Iris pigment epithelial cell (primary cell): ENCODE data around the gene RMDN2.
A peak's percentile ranks its signal among the peaks of the same experiment; 100 is the strongest.
"Not testable (repeated sequence)": the region's sequence is repeated elsewhere in the genome, so short reads cannot be mapped to it uniquely, and the experiment has no call there.

Source experiments
- DNase-seq: peaks from one replicate; pipeline ENCODE4 v3.0.0-alpha.2; 2011; ENCODE audit warnings: low read depth

RMDN2 gene

DNA sequence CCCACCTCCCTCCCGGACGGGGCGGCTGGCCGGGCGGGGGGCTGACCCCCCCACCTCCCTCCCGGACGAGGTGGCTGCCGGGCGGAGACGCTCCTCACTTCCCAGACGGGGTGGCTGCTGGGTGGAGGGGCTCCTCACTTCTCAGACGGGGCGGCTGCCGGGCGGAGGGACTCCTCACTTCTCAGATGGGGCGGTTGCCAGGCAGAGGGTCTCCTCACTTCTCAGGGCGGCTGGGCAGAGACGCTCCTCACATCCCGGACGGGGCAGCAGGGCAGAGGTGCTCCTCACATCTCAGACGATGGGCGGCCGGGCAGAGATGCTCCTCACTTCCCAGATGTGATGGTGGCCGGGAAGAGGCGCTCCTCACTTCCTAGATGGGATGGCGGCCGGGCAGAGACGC lies 7.8 kb downstream of the RMDN2 start:
- not testable (repeated sequence) for DNase-seq

DNA sequence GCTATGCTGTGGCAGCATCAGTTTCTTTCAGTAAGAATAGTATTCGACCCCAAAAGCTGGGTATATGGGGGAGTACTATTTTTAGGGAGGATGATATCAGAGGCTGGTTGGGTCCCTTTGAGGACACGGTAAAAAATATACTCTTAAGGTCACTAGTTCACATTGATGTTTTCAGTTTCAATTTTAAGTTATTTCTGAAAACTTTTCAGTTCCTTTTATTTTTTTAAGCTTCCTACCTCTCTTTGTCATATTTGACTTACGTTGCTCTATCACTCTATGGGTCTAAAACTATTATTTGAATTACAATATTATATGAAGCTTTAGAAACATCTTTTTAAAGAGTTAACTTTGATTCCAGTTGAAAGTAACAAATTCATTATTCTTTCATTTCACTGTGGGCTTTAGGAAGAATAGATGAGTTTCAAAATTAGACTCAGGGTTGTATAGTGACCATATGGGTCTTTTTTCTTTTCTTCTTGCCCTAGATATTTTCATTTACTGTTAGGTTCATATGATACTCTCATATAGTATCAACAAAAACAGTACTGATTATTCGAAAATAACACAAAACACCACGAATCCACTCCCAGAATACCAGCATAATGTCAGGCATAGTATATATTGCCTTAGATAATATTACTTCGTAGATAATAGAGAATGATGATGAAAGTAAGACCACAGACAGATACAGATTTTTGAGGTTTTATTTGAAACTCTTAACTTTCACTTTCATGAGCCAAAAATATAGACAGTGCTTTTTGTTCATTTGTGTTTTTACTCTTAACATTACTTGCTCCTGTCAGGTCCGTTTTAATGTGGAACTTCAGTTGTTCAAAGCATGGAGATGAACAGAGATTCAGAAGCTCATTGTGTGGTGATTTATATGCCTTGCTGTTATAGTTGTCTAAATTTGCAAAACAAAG lies 9.8 kb downstream of the RMDN2 start:
- peak; percentile 27 for DNase-seq

DNA sequence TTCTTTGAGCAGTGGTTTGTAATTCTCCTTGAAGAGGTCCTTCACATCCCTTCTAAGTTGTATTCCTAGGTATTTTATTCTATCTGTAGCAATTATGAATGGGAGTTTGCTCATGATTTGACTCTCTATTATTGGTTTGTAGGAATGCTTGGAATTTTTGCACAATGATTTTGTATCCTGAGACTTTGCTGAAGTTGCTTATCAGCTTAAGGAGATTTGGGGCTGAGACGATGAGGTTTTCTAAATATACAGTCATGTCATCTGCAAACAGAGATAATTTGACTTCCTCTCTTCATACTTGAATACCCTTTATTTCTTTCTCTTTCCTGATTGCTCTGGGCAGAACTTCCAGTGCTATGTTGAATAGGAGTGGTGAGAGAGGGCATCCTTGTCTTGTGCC lies 12.5 kb downstream of the RMDN2 start:
- DNase-seq, result peak; percentile 34

DNA sequence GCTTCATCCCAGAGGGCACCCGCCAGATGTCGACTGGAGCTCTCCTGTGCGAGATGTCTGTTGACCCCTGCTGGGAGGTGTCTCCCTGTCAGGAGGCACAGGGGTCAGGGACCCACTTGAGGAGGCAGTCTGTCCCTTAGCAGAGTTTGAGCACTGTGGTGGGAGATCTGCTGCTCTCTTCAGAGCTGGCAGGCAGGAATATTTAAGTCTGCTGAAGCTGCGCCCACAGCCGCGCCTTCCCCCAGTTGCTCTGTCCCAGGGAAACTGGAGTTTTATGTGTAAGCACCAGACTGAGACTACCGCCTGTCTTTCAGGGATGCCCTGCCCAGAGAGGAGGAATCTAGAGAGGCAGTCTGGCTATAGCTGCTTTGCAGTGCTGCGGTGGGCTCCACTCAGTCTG lies 16.2 kb downstream of the RMDN2 start:
- DNase-seq, result not testable (repeated sequence)

DNA sequence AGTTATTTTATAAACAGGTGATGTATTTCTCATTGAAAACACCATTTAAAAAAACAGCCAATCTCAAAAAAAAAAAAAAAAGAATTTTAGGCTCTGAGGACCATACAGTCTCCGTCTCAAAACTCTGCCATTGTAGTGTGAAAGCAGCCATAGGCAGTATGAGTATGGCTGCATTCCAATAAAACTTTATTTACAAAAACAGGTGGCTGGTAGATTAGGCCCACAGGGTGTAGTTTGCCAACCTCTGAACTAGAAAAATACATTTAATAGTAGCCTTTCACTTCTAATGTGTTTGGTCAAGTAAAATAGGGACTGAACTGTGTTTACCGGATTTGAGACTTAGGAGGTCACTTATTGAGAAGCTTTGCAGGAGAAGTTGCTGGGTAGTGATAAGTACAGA lies 19.2 kb downstream of the RMDN2 start:
- no peak for DNase-seq

DNA sequence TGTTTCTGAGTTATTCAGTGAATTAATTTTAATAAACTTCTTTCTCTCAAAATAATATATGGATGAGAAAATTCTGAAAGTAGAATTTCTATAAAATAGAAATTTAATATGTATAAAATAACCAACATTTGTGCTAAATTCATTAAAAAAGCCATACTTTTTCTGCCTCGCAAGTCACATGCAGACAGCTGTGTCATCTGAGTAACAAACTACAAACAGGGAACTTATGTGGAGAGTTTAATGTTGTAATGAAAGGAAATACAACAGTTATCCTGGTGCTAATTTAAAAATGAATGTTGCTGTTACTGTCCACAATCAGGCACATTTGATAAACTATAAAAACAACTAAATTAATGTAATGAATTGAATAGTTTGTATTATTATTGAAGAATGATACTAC lies 22.2 kb downstream of the RMDN2 start:
- DNase-seq, result no peak

DNA sequence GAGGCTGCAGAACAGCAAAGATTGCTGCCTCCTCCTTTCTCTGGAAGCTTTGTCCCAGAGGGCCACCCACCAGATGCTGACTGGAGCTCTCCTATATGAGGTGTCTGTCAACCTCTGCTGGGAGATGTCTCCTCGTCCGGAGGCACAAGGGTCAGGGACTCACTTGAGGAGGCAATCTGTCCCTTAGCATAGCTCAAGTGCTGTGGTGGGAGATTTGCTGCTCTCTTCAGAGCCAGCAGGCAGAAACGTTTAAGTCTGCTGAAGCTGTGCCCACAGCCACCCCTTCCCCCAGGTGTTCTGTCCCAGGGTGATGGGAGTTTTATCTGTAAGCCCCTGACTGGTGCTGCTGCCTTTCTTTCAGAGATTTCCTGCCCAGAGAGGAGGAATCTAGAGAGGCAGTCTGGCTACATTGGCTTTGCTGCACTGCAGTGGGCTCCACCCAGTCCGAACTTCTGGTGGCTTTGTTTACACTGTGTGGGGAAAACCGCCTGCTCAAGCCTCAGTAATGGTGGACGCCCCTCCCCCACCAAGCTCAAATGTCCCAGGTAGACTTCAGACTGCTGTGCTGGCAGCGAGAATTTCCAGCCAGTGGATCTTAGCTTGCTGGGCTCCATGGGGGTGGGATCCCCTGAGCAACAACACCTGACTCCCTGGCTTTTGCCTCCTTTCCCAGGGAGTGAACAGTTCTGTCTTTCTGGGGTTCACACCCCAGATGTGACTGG lies 37.1 kb downstream of the RMDN2 start:
- DNase-seq, result not testable (repeated sequence)

DNA sequence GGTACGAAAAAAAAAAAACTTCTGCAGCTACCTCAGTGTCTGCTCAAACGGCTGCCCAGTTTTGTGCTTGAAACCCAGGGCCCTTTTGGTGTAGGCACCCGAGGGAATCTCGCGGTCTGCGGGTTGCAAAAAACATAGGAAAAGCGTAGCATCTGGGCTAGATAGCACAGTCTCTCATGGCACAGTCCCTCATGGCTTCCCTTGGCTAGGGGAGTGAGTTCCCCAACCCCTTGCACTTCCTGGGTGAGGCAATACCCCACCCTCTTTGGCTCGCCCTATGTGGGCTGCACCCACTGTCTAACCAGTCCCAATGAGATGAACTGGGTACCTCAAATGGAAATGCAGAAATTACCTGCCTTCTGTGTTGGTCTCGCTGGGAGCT lies 37.6 kb downstream of the RMDN2 start:
- DNase-seq, result not testable (repeated sequence)

DNA sequence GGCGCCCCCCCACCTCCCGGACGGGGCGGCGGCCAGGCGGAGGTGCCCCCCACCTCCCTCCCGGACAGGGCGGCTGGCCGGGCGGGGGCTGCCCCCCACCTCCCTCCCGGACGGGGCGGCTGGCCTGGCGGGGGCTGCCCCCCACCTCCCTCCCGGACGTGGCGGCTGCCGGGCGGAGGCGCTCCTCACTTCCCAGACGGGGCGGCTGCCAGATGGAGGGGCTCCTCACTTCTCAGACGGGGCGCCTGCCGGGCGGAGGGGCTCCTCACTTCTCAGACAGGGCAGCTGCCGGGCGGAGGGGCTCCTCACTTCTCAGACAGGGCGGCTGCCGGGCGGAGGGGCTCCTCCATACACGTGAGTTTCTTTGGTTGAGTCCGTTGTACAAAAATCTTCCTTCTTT lies 38.8 kb downstream of the RMDN2 start:
- DNase-seq, result not testable (repeated sequence)

DNA sequence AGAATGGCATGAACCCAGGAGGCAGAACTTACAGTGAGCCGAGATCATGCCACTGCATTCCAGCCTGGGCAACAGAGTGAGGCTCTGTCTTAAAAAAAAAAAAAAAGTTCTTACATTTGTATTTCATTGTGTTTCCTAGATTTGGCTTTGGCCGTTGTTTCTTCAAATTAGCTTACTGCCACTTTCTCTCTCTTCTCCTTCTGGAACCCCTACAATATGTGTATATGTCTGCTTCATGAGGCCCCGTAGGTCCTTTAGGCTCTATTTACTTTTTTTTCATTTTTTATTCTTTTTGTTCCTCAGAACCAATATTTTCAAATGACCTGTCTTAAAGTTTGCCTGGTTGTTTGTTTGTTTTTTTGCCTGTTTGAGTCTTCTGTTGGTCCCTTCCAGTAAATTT lies 41.2 kb downstream of the RMDN2 start:
- no peak for DNase-seq

DNA sequence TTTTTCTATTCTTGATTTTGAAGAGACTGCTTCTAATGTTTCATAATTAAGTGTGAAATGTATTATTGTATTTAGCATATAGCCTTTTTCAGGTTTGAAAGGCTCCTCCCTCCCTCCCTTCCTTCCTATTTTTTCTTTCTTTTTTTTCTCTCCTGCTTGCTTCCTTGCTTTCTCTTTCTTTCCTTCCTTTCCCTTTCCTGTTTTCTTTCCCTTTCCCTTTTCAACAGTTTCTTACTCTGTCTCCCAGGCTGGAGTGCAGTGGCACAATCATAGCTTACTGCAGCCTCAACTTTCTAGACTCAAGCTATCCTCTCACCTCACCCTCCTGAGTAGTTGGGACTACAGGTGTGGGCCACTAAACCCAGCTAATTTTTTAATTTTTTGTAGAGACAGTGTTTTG lies 44.6 kb downstream of the RMDN2 start:
- no peak for DNase-seq

DNA sequence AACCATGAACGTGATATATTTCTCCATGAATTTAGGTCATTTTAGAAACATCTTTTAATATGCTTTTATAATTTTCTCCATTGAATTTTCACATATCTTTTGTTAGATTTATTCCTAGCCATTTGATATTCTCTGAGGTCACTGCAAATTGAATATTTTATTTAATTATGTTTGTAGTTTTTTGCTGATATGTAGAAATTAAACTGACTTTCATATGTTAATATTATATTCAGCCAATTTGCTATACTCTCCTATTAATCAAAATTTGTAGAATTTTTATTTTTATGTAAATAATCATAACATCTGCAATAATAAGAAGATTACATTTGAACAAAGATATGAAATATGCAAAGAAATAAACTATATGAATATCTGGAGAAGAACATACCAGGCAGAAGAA lies 46.9 kb downstream of the RMDN2 start:
- DNase-seq, result no peak

DNA sequence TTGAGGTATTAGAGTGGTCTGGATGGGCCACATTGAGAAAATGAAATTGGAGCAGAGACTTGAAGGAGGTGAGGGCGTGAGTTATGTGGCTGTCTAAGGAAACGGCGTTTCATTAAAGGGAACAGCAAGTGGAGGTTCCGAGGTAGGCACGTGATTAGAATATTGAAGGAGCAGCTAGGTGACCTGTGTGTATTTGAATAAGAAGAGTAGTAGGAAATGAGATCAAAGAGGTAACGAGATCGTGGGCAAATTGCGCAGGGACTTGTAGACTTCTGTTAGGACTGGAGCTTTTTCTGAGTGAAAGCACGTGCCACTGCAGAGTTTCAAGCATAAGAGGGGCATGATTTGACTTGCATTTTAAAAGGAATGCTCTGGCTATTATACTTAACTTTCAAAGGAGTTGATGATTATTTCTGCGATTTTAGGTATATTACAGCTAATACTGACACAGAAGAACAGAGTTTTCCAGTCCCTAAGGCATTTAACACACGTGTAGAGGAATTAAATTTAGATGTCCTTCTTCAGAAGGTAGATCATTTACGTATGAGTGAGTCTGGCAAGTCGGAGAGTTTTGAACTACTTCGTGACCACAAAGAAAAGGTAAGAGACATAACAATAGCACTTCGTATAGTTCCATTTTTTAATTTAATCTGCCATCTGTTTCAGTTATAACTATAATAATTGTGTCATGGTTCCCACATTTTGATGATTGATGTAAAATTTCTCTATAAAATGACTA lies 48.7 kb downstream of the RMDN2 start:
- DNase-seq, result no peak

DNA sequence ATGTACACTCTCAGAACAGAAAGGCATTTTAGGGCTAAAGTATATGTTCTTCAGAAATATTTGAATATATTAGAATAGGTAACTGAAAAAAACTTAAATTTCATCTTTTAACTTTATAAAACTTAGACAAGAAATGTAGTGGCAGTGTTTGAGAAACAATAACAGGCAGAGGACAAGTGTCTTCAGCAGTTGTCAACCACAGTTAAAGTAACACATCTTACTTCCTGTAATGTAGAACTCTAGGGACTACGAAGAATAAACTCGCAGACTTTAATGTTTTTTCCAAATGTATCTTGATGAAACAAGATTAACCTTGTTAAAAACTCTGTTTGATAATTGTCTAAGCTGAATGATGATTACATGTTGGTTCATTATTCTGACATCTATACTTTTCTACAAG lies 50.7 kb downstream of the RMDN2 start:
- no peak for DNase-seq

DNA sequence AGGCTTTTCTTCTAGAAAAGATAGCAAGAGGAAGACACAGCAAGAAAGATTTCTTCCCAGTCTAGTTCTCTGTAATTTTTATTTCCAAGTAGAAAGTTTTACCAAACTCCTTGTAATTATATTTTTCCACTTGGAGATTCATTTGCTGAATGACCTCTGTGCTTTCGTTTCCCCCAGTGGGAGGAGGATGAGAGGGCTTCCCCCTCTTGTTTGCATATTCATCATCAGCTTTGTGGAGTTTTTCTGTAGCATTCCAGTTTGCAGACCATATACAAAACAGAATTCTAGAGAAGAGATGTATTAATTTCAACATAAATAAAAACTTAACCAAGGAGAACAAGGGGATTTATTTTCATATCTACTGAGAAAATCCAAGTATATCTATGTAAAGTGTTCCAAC lies 51.3 kb downstream of the RMDN2 start:
- no peak for DNase-seq

DNA sequence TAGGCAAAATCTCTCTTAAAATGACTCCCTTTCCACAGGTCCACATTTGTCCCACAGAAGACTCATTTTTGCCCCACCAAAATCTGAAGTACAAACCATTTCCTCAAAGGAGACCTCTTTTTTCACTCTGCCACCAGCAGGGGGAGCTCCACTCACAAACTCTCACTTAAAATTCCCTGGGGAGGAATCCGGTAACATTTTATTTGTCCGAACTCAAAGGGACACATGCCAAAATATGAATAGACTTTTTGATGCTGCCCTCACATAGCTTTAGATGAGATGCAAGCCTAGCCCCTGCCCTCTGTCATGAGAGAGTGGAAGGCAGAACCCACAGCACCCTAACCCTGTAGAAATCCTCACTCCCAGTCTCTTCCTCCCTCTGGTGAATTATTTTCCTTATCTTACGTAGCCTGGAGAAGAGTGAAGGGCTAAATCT lies 57.1 kb downstream of the RMDN2 start:
- DNase-seq, result peak; percentile 56

DNA sequence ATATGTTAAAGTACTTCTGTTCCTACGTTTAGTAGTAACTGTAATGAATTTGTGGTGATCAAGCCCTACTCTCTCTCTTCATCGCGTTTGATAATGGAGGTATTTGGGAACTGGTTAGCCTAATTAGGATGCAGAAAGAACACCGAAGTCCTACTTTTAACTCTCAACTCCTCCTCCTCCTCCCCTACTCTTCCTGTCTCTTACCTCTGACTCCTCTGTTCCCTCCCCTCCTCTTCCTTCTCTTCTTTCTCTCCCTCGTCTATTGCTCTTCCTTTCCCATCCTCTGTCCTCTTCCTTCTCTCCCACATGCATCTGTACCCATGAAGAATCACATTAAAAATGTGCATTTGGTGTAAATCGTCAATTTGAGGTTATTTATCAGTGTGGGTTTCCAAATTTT lies 57.8 kb downstream of the RMDN2 start:
- DNase-seq, result no peak

DNA sequence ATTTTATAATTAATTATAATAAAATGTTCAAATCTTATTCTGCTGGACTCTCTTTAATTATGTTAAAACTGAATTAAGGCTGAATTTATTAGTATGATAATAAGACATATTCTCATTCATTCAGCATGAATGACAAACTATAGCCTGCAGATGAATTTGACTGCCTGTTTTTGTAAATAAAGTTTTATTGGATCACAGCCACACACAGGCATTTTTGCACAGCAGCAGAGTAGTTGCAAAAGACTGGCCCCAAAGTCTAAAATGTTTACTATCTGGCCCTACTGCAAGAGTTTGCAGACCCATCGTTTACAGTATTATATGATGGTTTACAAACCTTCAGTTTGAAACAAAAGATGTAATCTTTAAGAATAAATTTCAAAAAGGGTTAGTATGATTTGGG lies 58.6 kb downstream of the RMDN2 start:
- no peak for DNase-seq

DNA sequence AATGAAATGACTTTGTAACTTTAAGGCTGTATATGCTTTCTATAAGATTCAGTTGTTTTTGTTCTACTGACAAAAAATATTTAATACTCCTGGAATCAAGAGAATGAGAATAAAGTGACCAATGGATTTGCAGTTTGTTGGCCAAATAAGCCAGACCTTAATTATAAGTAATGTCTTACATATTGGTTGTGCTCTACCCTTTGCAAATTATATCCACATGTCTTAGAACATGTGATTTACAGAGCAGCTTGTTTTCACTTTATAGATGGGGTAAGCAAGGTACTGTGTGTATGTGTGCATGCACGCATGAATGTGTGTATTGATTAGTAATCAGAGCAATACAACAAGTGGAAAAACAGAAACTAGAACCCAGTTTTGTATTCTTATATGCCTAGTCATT lies 59.1 kb downstream of the RMDN2 start:
- DNase-seq, result no peak

DNA sequence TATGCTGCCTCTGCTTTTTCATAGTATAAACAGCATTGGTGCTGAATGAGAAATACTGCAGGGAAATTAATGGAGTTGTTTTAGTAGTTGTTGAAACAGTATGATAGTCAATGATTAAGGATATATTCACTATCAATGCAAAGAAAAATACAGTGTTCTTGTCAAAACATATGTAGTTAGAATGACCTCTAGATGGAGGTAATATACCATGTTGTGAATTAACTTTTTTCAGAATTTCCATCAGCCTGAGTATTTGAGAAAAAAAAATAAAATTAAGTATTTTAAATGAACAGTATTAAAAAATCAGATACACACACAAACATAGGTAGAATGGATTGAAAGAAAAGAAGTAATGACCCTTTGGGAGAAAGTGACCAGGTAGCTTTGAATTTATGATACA lies 59.5 kb downstream of the RMDN2 start:
- peak; percentile 23 for DNase-seq

DNA sequence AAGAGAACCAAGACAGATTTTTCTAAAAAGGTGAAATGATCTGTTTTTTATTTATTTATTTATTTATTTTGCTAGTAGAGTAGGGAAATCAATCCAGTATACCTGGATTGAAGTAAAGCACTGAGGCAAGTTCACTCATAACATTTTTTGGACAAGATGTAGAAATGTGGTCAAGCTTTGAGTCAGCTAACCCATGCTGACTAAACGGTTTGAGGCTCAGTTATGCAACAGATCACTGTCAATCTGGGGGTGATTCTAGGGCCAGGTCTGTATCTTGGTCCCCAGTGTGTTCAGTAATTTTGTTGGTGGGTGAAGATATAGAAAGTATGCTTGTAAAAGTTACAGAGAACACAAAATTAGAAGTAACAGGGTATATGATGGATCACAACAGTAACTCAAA lies 60.2 kb downstream of the RMDN2 start:
- DNase-seq, result peak; percentile 92

DNA sequence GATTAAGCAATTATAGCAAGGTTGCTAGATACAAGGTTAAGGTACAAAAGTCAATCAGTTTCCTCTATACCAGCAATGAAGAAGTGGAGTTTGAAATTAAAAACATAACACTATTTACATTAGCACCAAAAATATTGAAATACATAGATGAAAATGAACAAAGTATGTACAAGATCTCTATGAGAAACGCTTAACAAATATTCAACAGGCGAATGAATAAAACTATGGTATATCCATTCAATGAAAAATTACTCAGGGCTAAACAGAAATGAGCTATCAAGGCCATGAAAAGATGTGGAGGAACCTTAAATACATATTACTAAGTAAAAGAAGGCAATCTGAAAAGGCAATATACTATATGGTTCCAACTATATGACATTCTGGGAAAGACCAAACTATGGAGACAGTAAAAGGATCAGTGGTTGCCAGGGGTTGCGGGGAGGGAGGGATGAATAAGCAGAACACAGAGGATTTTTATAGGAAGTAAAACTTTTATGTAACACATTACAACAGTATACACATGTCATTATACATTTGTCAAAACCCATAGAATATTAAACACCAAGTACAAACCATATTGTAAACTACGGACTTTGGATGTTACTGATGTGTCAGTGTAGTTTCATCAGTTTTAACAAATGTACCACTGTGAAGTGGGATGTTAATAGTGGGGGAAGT lies 62.1 kb downstream of the RMDN2 start:
- DNase-seq, result no peak
